K562 (cell line): ENCODE results near the gene C9orf40. TPM values are rescaled to one million over a fixed set of nuclear protein-coding genes. Genes with fewer than 3 reads are reported as not detected.

Experiments
- ATAC-seq: fragments of 200-7000 bp; cut with Tn5 transposase; 3 replicates; pipeline ENCODE4 v1.9.1; 2020; ENCODE audit warnings: moderate library complexity
- Bru-seq: library from RNA; stranded (reverse); fragments of 400-500 nt; gene quantifications from one replicate; lab custom pipeline; 2021; lab: Mats Ljungman, UMichigan
- BruChase-seq, 2 experiments: library from RNA; stranded (reverse); fragments of 400-500 nt; gene quantifications; one replicate each; lab custom pipeline; 2021; lab: Mats Ljungman, UMichigan
- BruUV-seq: library from RNA; stranded (reverse); fragments of 400-500 nt; replicated peaks from 2 replicates; lab custom pipeline; 2021; lab: Mats Ljungman, UMichigan
- CTCF ChIA-PET: fragments of 300-600 bp; formaldehyde crosslinking; extraction: SDS; loops from one replicate; lab custom pipeline; 2021; ENCODE audit warnings: low intra/inter-chr PET ratio; lab: Yijun Ruan, JAX
- POLR2A ChIA-PET: fragments of 300-600, 350-650 bp; sonication (Branson Sonifier 250); formaldehyde crosslinking; extraction: SDS; loops from one replicate; lab custom pipeline; 2021; ENCODE audit warnings: antibody characterized with exemption, inconsistent platforms; lab: Yijun Ruan, JAX
- DNase-seq, 4 experiments: peaks; one replicate each; pipeline versions ENCODE4 v3.0.0 to v3.0.0-alpha.2; 2011 to 2018; ENCODE audit warnings: low spot score in 3 of 4, mixed read lengths in 3 of 4; ENCODE audit errors: extremely low read depth in 1 of 4
- FAIRE-seq: peaks from 2 replicates; lab custom pipeline; 2011; peaks lifted over from hg19 to GRCh38; lab: Jason Lieb, UNC
- H2AFZ ChIP-seq: 2 replicates; pipeline ENCODE4 v1.6.0; 2011; ENCODE audit warnings: low read depth, low read length, control low read depth, inconsistent platforms
- H3K27ac ChIP-seq: fragments of 200-600 bp; 3 replicates; pipeline ENCODE4 v1.8.0; 2011; ENCODE audit warnings: low read depth, mild to moderate bottlenecking, control low read depth, inconsistent platforms, low read length, moderate library complexity, mixed read lengths; ENCODE audit errors: extremely low read depth
- H3K27me3 ChIP-seq, 2 experiments: fragments of 300-600 bp in 1 of 2; 2 replicates in 1 of 2; 3 replicates in 1 of 2; pipeline versions ENCODE4 v1.6.0 to v1.8.0; 2011; ENCODE audit warnings: inconsistent platforms in 2 of 2, low read length in 2 of 2, mild to moderate bottlenecking in 1 of 2, mixed read lengths in 1 of 2, moderate library complexity in 1 of 2; ENCODE audit not compliant: control insufficient read depth in 2 of 2, insufficient read depth in 2 of 2
- H3K36me3 ChIP-seq: fragments of 300-600 bp; 3 replicates; pipeline ENCODE4 v1.8.0; 2011; ENCODE audit warnings: mild to moderate bottlenecking, low read length, inconsistent platforms; ENCODE audit not compliant: control insufficient read depth, insufficient read depth
- H3K4me1 ChIP-seq, 2 experiments: fragments of 200-600 bp in 1 of 2; replicated peaks in 1 of 2; 2 replicates in 1 of 2; 3 replicates in 1 of 2; pipeline versions ENCODE4 v1.5.1 to v1.8.0; 2011; ENCODE audit warnings: inconsistent platforms in 2 of 2, low read length in 2 of 2, mild to moderate bottlenecking in 1 of 2, mixed read lengths in 1 of 2, moderate library complexity in 1 of 2; ENCODE audit not compliant: control insufficient read depth in 2 of 2, insufficient read depth in 2 of 2
- H3K4me2 ChIP-seq: 2 replicates; pipeline ENCODE4 v1.6.1; 2011; ENCODE audit warnings: low read length, control low read depth, inconsistent platforms, mixed read lengths; ENCODE audit not compliant: insufficient read depth
- H3K4me3 ChIP-seq: fragments of 200-600 bp; sonication (generic), shearing (Covaris generic); 2 replicates; pipeline ENCODE4 v1.5.1; 2016; ENCODE audit warnings: control low read depth, inconsistent platforms
- H3K79me2 ChIP-seq: fragments of 200-600 bp; 3 replicates; pipeline ENCODE4 v1.8.0; 2011; ENCODE audit warnings: low read length, inconsistent platforms; ENCODE audit not compliant: control insufficient read depth, insufficient read depth
- H3K9ac ChIP-seq, 2 experiments: 2 replicates each; pipeline versions ENCODE4 v1.6.0 to v1.6.1; 2011; ENCODE audit warnings: low read depth in 2 of 2, low read length in 2 of 2, control low read depth in 1 of 2, inconsistent platforms in 1 of 2, mild to moderate bottlenecking in 1 of 2, mixed read lengths in 1 of 2; ENCODE audit not compliant: insufficient read depth in 1 of 2
- H3K9me1 ChIP-seq: one replicate; pipeline ENCODE4 v1.6.0; 2011; ENCODE audit warnings: inconsistent platforms, mild to moderate bottlenecking, low read length, moderate library complexity; ENCODE audit not compliant: control insufficient read depth, insufficient read depth
- H3K9me3 ChIP-seq: replicated peaks from 2 replicates; pipeline ENCODE4 v1.5.1; 2011; ENCODE audit warnings: low read depth, low read length, inconsistent platforms; ENCODE audit not compliant: control insufficient read depth, insufficient read depth
- H4K20me1 ChIP-seq: replicated peaks from 2 replicates; pipeline ENCODE4 v1.6.1; 2011; ENCODE audit warnings: low read length, inconsistent platforms, mixed read lengths; ENCODE audit not compliant: control insufficient read depth, insufficient read depth
- HDAC6 ChIP-seq: IDR thresholded peaks from 2 replicates; pipeline ENCODE4 v1.6.1; 2012; ENCODE audit warnings: low read depth, mild to moderate bottlenecking, control low read depth, inconsistent platforms, low read length, moderate library complexity
- NUFIP1 ChIP-seq: fragments of 450-650 bp; IDR thresholded peaks from 2 replicates; pipeline ENCODE4 v1.6.1; 2018; ENCODE audit not compliant: partially characterized antibody
- POLR2AphosphoS5 ChIP-seq: IDR thresholded peaks from 2 replicates; pipeline ENCODE4 v1.6.1; 2011; ENCODE audit warnings: mild to moderate bottlenecking, low read depth, low read length, moderate library complexity; ENCODE audit not compliant: control insufficient read depth, insufficient read depth
- SIN3A ChIP-seq, 2 experiments: fragments of 150-350 bp in 1 of 2; IDR thresholded peaks; 2 replicates each; pipeline ENCODE4 v1.6.1; 2011 to 2016; ENCODE audit warnings: borderline replicate concordance in 2 of 2, low read depth in 2 of 2, low read length in 2 of 2, mild to moderate bottlenecking in 2 of 2, moderate library complexity in 2 of 2; ENCODE audit not compliant: control insufficient read depth in 1 of 2
- TOE1 ChIP-seq, 2 experiments: fragments of 450-650 bp in 1 of 2; sonication (generic) in 1 of 2; formaldehyde crosslinking in 1 of 2; IDR thresholded peaks; 2 replicates each; pipeline versions ENCODE4 v1.7.1 to v1.8.0; 2016 to 2022; ENCODE audit warnings: borderline replicate concordance in 2 of 2, mild to moderate bottlenecking in 2 of 2, antibody characterized with exemption in 1 of 2, inconsistent platforms in 1 of 2, low read depth in 1 of 2, missing genetic modification reagents in 1 of 2, moderate library complexity in 1 of 2
- ZNF76 ChIP-seq: fragments of 250-450 bp; sonication (Bioruptor Pico); IDR thresholded peaks from 2 replicates; pipeline ENCODE4 v1.4.0; 2020; ENCODE audit warnings: mild to moderate bottlenecking, moderate library complexity, borderline replicate concordance
- WGBS: fragments of 100-300 bp; shearing (Covaris generic); methylation state at CpG from one replicate; pipeline ENCODE4 v1.1.6; 2016; ENCODE audit warnings: low coverage, mixed read lengths; ENCODE audit not compliant: insufficient coverage; ENCODE audit errors: missing lambda C conversion rate; 5-methylcytosine and 5-hydroxymethylcytosine counted together
- in situ Hi-C: fragments of 300-500 bp; cut with MboI; formaldehyde crosslinking; loops from 4 replicates; pipeline ENCODE4 v1.15.0; 2018; ENCODE audit warnings: inconsistent platforms, mixed read lengths
- intact Hi-C: fragments of 100-400 bp; cut with micrococcal nuclease; formaldehyde crosslinking; loops from 2 replicates; pipeline ENCODE4 v1.14.2; 2022
- long read RNA-seq, 3 experiments: library from polyadenylated mRNA in 2 of 3; library from RNA in 1 of 3; unstranded in 2 of 3; stranded (forward) in 1 of 3; transcript quantifications; one replicate each; pipeline ENCODE4 v2.0.0, GENCODE V29; 2019 to 2022
- polyA minus RNA-seq, 3 experiments: library from RNA; depleted of rRNA, polyadenylated mRNA; stranded (reverse); fragments of >200 nt; gene quantifications; 2 replicates each; pipeline ENCODE4 v1.2.3, GENCODE V29; 2011
- polyA plus RNA-seq, 8 experiments: library from polyadenylated mRNA; depleted of rRNA in 4 of 8; stranded (reverse) in 5 of 8; unstranded in 3 of 8; fragments of >200 nt; fragmentation: Nextera tagmentation in 2 of 8; fragmentation: Illumina TruSeq in 1 of 8; extraction: Ambion mirVana in 2 of 8; extraction: Trizol in 1 of 8; gene quantifications; 2 replicates each; pipeline versions ENCODE4 v1.2.1 to v1.2.3, GENCODE V29; 2011 to 2014; ENCODE audit warnings: inconsistent platforms in 1 of 8, missing spikeins in 1 of 8
- total RNA-seq, 7 experiments: library from RNA; depleted of rRNA in 6 of 7; stranded (reverse); fragments of >200 nt in 6 of 7; fragmentation: Illumina TruSeq in 2 of 7; extraction: Trizol in 2 of 7; gene quantifications; 2 replicates each; pipeline versions ENCODE4 v1.2.1 to v1.2.3, GENCODE V29; 2011 to 2021; ENCODE audit warnings: low replicate concordance in 1 of 7
- TF ChIP-seq, protein P1 (sequence below), 3 experiments: fragments of 200-800 bp in 1 of 3; fragments of 250-450 bp in 1 of 3; fragments of 450-650 bp in 1 of 3; sonication (Bioruptor Pico) in 1 of 3; sonication (Bioruptor generic) in 1 of 3; formaldehyde crosslinking in 1 of 3; IDR thresholded peaks; 2 replicates each; pipeline versions ENCODE4 v1.6.1 to v1.8.0; 2016 to 2022; ENCODE audit warnings: mild to moderate bottlenecking in 2 of 3, missing genetic modification characterization in 2 of 3, missing compliant biosample characterization in 1 of 3, moderate library complexity in 1 of 3

C9orf40 gene, protein sequence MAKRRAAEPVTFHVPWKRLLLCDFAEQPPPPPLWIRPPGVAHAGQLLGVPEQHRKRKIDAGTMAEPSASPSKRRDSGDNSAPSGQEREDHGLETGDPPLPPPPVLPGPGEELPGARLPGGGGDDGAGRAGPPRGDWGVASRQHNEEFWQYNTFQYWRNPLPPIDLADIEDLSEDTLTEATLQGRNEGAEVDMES
- total RNA-seq (2011; cell fraction: chromatin; rRNA removed; ENCODE audit: low replicate concordance), result 2.1 and 7.9 TPM in 2 replicates
- 4.3 and 4.5 TPM in 2 replicates for total RNA-seq (2011; cell fraction: nucleolus; rRNA removed)
- total RNA-seq (2011; cell fraction: nucleoplasm; rRNA removed), result 5.4 and 5.5 TPM in 2 replicates
- total RNA-seq (2014; rRNA removed) (8.0 and 9.7 TPM in 2 replicates), total RNA-seq (2014; rRNA removed; fragmentation: Illumina TruSeq; extraction: Trizol) (8.6 and 8.9 TPM in 2 replicates), total RNA-seq (2015; rRNA removed; fragmentation: Illumina TruSeq; extraction: Trizol) (10.0 and 10.3 TPM in 2 replicates), total RNA-seq (2021) (17.3 and 18.8 TPM in 2 replicates), polyA plus RNA-seq (2011; rRNA removed) (7.5 and 8.7 TPM in 2 replicates), polyA plus RNA-seq (2014; fragmentation: Illumina TruSeq; extraction: Trizol) (6.7 and 7.3 TPM in 2 replicates), polyA plus RNA-seq (2014; fragmentation: Nextera tagmentation; extraction: Ambion mirVana) (1 to 10 TPM; 5.6 to 5.8 TPM), polyA plus RNA-seq (2014; rRNA removed) (12.9 and 16.3 TPM in 2 replicates), polyA minus RNA-seq (2011; rRNA and poly(A)+ RNA removed) (3.4 and 4.8 TPM in 2 replicates), Bru-seq, nascent RNA (percentile 79 among the genes with signal in this experiment), BruChase-seq, experiment 1, labeled RNA remaining after a 2-hour chase (percentile 77 among the genes with signal in this experiment), BruChase-seq, experiment 2, labeled RNA remaining after a 6-hour chase (percentile 81 among the genes with signal in this experiment)
- polyA plus RNA-seq (2011; cell fraction: cytosol; rRNA removed), result 3.8 and 10.1 TPM in 2 replicates
- 4.7 and 5.4 TPM in 2 replicates for polyA plus RNA-seq (2011; cell fraction: nucleus; rRNA removed)
- polyA plus RNA-seq (2012), result 12.1 and 14.4 TPM in 2 replicates
- polyA minus RNA-seq (2011; cell fraction: cytosol; rRNA and poly(A)+ RNA removed), result 4.3 and 5.3 TPM in 2 replicates
- 7.1 and 7.3 TPM in 2 replicates for polyA minus RNA-seq (2011; cell fraction: nucleus; rRNA and poly(A)+ RNA removed)
- long read RNA-seq, experiment 1, transcript C9orf40-201 (2 exons, 2,327 nt), result major isoform, 98 of 126 reads
- long read RNA-seq, experiment 1, partial matches to known transcripts, result 0 of 126 reads
- long read RNA-seq, experiment 1, other reads (novel, unspliced or antisense), result 28 of 126 reads
- long read RNA-seq, experiment 2, transcript C9orf40-201 (2 exons, 2,327 nt), result major isoform, 29 of 43 reads
- long read RNA-seq, experiment 2, partial matches to known transcripts, result 0 of 43 reads
- long read RNA-seq, experiment 2, other reads (novel, unspliced or antisense), result 14 of 43 reads
- long read RNA-seq, experiment 3, partial matches to known transcripts, result 0 of 1 reads
- long read RNA-seq, experiment 3, other reads (novel, unspliced or antisense), result 0 of 1 reads

DNA sequence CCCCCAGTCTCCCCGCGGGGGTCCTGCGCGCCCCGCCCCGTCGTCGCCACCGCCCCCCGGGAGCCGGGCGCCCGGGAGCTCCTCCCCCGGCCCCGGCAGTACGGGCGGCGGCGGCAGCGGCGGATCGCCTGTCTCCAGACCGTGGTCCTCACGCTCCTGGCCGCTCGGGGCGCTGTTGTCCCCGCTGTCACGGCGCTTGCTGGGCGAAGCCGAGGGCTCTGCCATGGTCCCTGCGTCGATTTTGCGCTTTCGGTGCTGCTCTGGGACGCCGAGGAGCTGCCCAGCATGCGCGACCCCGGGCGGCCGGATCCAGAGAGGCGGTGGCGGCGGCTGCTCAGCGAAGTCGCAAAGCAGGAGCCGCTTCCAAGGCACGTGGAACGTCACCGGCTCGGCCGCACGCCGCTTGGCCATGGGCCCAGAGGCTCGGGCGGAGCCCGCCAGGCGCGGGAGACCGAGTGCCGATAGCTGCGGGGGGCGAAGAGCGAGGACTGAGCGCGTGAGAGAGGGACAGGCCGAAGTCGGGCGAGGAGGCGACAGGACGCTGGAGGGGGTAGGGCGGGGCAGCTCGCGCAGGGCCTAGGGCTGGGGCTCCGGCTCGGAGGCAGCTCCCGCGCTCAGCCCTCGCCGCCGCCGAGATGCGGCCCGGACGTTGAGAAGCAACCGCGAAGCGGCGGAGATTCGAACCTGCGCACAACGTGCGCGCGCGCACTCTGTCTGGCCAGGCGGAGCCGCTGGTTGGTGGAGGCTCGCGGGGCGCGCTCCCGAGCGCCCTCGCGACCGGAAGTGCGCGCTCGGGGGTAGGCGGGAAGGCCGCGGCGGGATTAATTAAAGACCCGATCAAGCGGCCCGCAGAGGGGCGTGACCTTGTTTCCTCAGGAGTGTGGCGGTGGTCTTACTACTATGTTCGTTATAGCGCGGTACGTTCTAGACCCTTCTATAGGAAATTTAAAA, at the start of gene C9orf40:
TSS of gene C9orf40 (minus strand) at position 712 of the 951 bp plus-strand sequence. CDS start at position 411, 301 bp downstream.
- Histone ChIP-seq H3K27me3 (no peaks in the 10 kb centered on the region), H3K4me2 (peak within 1 kb of the TSS; percentile 83), H3K9me1 (no peaks in the 10 kb centered on the region), H4K20me1 (no peaks in the 10 kb centered on the region), H3K79me2 (peaks cover 48% of the 10 kb centered on the region), H3K27ac (peak within 1 kb of the TSS; percentile 98), H3K4me3 (peak within 1 kb of the TSS; percentile 84), H3K9ac (peak within 1 kb of the TSS; percentile 92 to 98), H3K4me1 (peaks cover 11 to 15% of the 10 kb centered on the region in 2 experiments; a peak in 4 of 5 replicates), H3K9me3 (no peaks in the 10 kb centered on the region), H3K36me3 (peaks cover 10% of the 10 kb centered on the region; the same call in 2 of the 3 replicates), H2AFZ (peak within 1 kb of the TSS; percentile 90)
- POLR2A ChIA-PET, result interaction anchor here (0.7 to 1.3 kb wide), 6 partner anchors 12 to 1410 kb away, joined by 3 to 7 read pairs (median 3); partner anchors contain the start of gene CARNMT1
- peak; percentile 81 to 93 (median 82) for DNase-seq
- intact Hi-C loops, result loop anchor here (5.0 kb wide), 1 partner anchor 125 kb away; no protein-coding TSS in a partner anchor
- BruUV-seq, result no TSS peak
- peak; percentile 75 for FAIRE-seq
- CTCF ChIA-PET, result no interaction called here
- in situ Hi-C loops, result no loop called here
- ATAC-seq, result peak; percentile 90
- WGBS, result under 1% methylated on average over 43 of the region's 125 CpGs
- TF ChIP-seq SIN3A (IDR thresholded peaks at IDR 0.05; ENCODE audit: borderline replicate concordance in 2 of 2, control insufficient read depth in 1 of 2, low read depth in 2 of 2, low read length in 2 of 2) (peak in 1 of 2 experiments; percentile 62; a peak in 1 of 4 replicates), HDAC6 (no peak), TOE1 (IDR thresholded peaks at IDR 0.05; ENCODE audit: borderline replicate concordance) (peak; percentile 56; the same call in 1 of the 2 replicates), TOE1 (CRISPR knock-in tag; IDR thresholded peaks at IDR 0.05; ENCODE audit: borderline replicate concordance, low read depth) (no peak), ZNF76 (CRISPR knock-in tag) (0 out of 2 replicates have a peak, but pooled peaks have one; percentile 83), NUFIP1 (no peak), POLR2AphosphoS5 (peak; percentile 34; the same call in 1 of the 2 replicates)
- TF ChIP-seq, protein P1, sequence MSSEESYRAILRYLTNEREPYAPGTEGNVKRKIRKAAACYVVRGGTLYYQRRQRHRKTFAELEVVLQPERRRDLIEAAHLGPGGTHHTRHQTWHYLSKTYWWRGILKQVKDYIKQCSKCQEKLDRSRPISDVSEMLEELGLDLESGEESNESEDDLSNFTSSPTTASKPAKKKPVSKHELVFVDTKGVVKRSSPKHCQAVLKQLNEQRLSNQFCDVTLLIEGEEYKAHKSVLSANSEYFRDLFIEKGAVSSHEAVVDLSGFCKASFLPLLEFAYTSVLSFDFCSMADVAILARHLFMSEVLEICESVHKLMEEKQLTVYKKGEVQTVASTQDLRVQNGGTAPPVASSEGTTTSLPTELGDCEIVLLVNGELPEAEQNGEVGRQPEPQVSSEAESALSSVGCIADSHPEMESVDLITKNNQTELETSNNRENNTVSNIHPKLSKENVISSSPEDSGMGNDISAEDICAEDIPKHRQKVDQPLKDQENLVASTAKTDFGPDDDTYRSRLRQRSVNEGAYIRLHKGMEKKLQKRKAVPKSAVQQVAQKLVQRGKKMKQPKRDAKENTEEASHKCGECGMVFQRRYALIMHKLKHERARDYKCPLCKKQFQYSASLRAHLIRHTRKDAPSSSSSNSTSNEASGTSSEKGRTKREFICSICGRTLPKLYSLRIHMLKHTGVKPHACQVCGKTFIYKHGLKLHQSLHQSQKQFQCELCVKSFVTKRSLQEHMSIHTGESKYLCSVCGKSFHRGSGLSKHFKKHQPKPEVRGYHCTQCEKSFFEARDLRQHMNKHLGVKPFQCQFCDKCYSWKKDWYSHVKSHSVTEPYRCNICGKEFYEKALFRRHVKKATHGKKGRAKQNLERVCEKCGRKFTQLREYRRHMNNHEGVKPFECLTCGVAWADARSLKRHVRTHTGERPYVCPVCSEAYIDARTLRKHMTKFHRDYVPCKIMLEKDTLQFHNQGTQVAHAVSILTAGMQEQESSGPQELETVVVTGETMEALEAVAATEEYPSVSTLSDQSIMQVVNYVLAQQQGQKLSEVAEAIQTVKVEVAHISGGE (CRISPR knock-in tag; IDR thresholded peaks at IDR 0.05), result peak in 1 of 3 experiments; percentile 56; a peak in 1 of 6 replicates
